ENCODE data around the gene FMN1.

The FMN1 gene

GRCh38 chr15:32767236-32767635 lies 427.3 kb downstream of the FMN1 start:
- no peak for DNase-seq (ENCODE audit: low read depth)

GRCh38 chr15:32766101-32766500 lies 428.4 kb downstream of the FMN1 start:
- DNase-seq (ENCODE audit: low read depth) = no peak

- no peak for DNase-seq (ENCODE audit: low read depth)
Observed at GRCh38 chr15:32765236-32765635, 429.3 kb downstream of the FMN1 start.

- DNase-seq (ENCODE audit: low read depth) = no peak
Observed at GRCh38 chr15:32763295-32763694, 431.2 kb downstream of the FMN1 start.

DNA sequence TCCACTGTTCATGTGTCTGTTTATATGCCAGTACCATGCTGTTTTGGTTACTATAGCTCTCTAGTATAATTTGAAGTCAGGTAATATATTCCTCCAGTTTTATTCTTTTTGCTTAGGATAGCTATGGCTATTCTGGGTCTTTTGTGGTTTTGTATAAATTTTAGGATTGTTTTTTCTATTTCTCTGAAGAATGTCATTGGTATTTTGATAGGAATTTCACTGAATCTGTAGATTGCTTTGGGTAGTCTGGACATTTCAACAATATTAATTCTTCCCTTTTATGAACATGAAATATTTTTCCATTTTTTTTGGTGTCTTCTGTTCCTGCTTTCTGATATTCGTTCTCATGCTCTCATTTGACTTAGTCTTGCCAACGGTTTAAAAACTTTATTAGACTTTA lies 437.1 kb downstream of the FMN1 start:
- DNase-seq (ENCODE audit: low read depth) = no peak

- DNase-seq (ENCODE audit: low read depth) = no peak
Observed at GRCh38 chr15:32750979-32751378, 443.5 kb downstream of the FMN1 start.

DNA sequence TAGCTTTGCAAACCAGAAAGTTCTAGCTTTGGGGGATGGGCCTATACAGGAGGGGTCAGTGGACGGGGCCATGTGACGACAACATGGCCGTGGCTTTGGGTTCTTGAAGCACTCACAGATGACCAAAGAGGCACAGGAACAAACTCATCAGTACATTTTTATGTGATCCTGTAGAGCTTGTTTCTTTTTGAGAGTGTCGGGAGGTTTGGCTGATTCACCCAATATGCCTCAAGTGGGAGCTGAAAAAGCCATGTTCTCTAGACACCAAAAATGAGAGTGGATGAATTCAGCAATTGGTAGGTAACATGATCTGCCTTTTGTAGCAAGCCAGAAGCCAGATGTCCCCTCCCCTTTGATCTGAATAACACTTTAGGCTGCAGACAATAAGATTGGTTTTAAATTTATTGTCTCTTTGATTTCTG lies 446.6 kb downstream of the FMN1 start:
- DNase-seq (ENCODE audit: low read depth) = no peak

- DNase-seq (ENCODE audit: low read depth) = no peak
Observed at GRCh38 chr15:32746116-32746857, 448.2 kb downstream of the FMN1 start.

- no peak for DNase-seq (ENCODE audit: low read depth)
Observed at GRCh38 chr15:32743411-32744140, 450.9 kb downstream of the FMN1 start.

DNA sequence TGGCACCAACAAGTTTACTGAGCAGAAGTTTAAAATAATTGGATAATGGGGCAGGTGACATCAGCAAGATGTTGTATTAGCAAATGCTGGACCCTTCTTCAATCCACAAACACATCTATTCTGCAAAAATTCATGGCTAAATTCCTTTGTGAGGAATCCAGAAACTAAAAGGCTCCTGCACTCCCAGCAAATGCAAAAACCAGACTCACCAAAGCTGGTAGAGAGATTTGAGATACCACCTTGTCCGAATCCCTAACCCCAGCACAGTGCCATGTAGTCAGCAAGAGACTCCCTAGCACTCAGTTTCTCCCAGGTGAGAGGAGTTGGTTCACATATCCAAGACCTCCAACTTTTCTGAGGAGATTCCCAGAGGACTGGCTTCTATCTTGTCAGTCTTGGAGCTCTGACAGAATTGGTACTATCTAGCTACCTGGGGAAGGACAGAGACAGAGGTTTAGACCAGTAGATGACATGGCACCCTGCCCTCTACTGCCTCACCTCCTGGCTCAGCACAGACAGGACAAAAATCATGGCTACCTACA lies 454.9 kb downstream of the FMN1 start:
- no peak for DNase-seq (ENCODE audit: low read depth)

GRCh38 chr15:32738666-32739065 lies 455.8 kb downstream of the FMN1 start:
- DNase-seq (ENCODE audit: low read depth) = no peak

GRCh38 chr15:32737304-32737703 lies 457.2 kb downstream of the FMN1 start:
- no peak for DNase-seq (ENCODE audit: low read depth)

DNA sequence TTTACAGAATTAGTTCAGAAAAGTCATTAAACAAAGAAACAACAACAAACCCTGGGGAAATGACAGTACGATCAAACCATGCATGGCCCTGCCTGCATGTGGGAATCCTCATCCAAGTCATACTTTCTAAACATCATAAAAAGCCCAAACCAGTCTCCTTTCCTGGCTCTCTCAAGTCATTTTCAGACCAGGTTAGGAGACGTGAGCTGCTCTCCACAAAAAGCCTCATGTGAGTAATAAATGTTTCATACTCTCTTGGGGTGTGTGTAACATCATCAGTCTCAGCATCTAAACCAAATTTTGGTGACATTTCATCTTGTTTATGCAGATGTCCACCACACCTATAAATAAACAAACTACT lies 457.8 kb downstream of the FMN1 start:
- no peak for DNase-seq (ENCODE audit: low read depth)

- no peak for DNase-seq (ENCODE audit: low read depth)
Observed at GRCh38 chr15:32735989-32736700, 458.4 kb downstream of the FMN1 start.

GRCh38 chr15:32733281-32733680 lies 461.2 kb downstream of the FMN1 start:
- DNase-seq (ENCODE audit: low read depth) = no peak

- no peak for DNase-seq (ENCODE audit: low read depth)
Observed at GRCh38 chr15:32732574-32733157, 461.8 kb downstream of the FMN1 start.

GRCh38 chr15:32730677-32731654 lies 463.5 kb downstream of the FMN1 start:
- DNase-seq (ENCODE audit: low read depth) = no peak

- DNase-seq (ENCODE audit: low read depth) = no peak
Observed at GRCh38 chr15:32729700-32730395, 464.7 kb downstream of the FMN1 start.

- DNase-seq (ENCODE audit: low read depth) = no peak
Observed at GRCh38 chr15:32723171-32723948, 471.2 kb downstream of the FMN1 start.

DNA sequence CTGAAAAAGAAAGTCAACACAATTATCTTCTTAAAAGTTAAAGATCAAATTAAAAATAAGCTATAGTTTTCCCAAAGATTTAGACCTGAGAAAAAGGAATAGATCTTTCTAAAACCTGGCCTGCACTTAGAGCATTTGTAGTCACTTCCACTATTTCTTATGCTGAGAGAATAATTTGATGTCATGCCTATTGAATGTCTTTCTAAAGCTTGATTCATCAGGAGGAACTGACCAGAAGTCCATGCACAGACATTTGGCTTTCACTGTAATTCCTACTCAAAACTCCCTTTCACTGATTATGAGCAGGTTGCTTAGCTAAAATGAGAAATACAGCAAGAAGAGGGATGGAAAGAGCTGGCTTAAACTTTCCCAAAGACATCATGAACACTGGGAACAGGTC lies 472.4 kb downstream of the FMN1 start:
- no peak for DNase-seq (ENCODE audit: low read depth)
